Vagina (tissue), 2 donors: Measurements from ENCODE around the gene BEX3. TPM values are rescaled to one million over a fixed set of nuclear protein-coding genes. Genes with fewer than 3 reads are reported as not detected.

Experiments used
- DNase-seq, 2 donors: peaks; one replicate each; pipeline ENCODE4 v3.0.0-alpha.2; 2017; ENCODE audit errors: extremely low spot score in 2 of 2
- H3K27ac ChIP-seq: fragments of 200-600 bp; sonication (generic); one replicate; pipeline ENCODE4 v1.5.1; 2019
- H3K27me3 ChIP-seq: fragments of 200-600 bp; sonication (generic); one replicate; pipeline ENCODE4 v1.5.1; 2019
- H3K36me3 ChIP-seq, 2 donors: fragments of 200-600 bp; sonication (generic); one replicate each; pipeline ENCODE4 v1.5.1; 2017 to 2019
- H3K4me1 ChIP-seq: fragments of 200-600 bp; sonication (generic); one replicate; pipeline ENCODE4 v1.5.1; 2019
- H3K4me3 ChIP-seq, 2 donors: fragments of 200-600 bp; sonication (generic); 1 replicate in 1 of 2; 2 replicates in 1 of 2; pipeline ENCODE4 v1.5.1; 2016 to 2019
- H3K9me3 ChIP-seq: fragments of 200-600 bp; sonication (generic); one replicate; pipeline ENCODE4 v1.5.1; 2019
- POLR2A ChIP-seq, 2 donors: fragments of 450-650 bp; IDR thresholded peaks; one replicate each; pipeline ENCODE4 v1.6.1; 2017; ENCODE audit warnings: antibody characterized with exemption in 2 of 2, mild to moderate bottlenecking in 2 of 2, moderate library complexity in 2 of 2
- POLR2AphosphoS5 ChIP-seq, 2 donors: sonication (generic); formaldehyde crosslinking; IDR thresholded peaks; one replicate each; pipeline ENCODE4 v1.9.0; 2017; ENCODE audit warnings: antibody characterized with exemption in 2 of 2, mild to moderate bottlenecking in 2 of 2, low read depth in 1 of 2; ENCODE audit not compliant: insufficient read depth in 1 of 2
- intact Hi-C: fragments of 100-400 bp; cut with DNase I; formaldehyde crosslinking; loops from one replicate; pipeline ENCODE4 v1.15.1; 2023
- total RNA-seq: library from RNA; depleted of rRNA; stranded (reverse); fragments of >200 nt; gene quantifications from one replicate; pipeline ENCODE4 v1.2.3, GENCODE V29; 2016
- TF ChIP-seq, protein P1 (sequence below), 3 experiments: fragments of 450-650 bp in 2 of 3; fragments of 200-600 bp in 1 of 3; sonication (generic) in 1 of 3; IDR thresholded peaks; one replicate each; pipeline ENCODE4 v1.5.1; 2017 to 2019; ENCODE audit warnings: antibody characterized with exemption in 3 of 3, mild to moderate bottlenecking in 2 of 3, moderate library complexity in 2 of 3

BEX3 gene
- total RNA-seq, 1 donor from 2014 or later: 77.8 TPM

DNA sequence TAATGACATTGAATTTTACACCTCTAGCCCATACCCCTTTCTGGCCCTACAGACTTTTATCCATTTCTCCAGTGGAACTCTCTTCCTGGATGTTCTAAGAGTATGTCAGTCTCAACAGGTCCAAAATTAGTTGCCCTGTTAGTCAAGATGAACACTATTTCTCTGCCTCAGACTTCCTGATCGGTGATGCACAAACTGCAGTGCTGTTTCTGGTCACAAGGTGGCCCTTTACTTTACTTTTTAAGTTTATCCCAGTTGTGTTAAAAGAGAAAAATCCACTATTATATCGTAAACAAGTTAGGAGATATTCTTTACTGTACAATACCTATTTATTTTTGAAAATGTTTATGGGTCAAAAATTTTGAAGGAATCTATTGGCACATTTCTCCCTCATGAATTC, 33.2 kb upstream of the BEX3 start:
- no peak for DNase-seq
- H3K27me3 ChIP-seq: no peaks in the 10 kb centered on the region
- H3K4me3 ChIP-seq: no peak overlapping the region
- no peaks in the 10 kb centered on the region for H3K4me1 ChIP-seq
- H3K27ac ChIP-seq: no peak overlapping the region
- intact Hi-C loops: loop anchor here (10.0 kb wide), 1 partner anchor 122 kb away; no protein-coding TSS in a partner anchor
- TF ChIP-seq POLR2AphosphoS5 (IDR thresholded peaks at IDR 0.05; ENCODE audit: insufficient read depth in 1 of 2, low read depth in 1 of 2): no peak
- TF ChIP-seq, protein P1, sequence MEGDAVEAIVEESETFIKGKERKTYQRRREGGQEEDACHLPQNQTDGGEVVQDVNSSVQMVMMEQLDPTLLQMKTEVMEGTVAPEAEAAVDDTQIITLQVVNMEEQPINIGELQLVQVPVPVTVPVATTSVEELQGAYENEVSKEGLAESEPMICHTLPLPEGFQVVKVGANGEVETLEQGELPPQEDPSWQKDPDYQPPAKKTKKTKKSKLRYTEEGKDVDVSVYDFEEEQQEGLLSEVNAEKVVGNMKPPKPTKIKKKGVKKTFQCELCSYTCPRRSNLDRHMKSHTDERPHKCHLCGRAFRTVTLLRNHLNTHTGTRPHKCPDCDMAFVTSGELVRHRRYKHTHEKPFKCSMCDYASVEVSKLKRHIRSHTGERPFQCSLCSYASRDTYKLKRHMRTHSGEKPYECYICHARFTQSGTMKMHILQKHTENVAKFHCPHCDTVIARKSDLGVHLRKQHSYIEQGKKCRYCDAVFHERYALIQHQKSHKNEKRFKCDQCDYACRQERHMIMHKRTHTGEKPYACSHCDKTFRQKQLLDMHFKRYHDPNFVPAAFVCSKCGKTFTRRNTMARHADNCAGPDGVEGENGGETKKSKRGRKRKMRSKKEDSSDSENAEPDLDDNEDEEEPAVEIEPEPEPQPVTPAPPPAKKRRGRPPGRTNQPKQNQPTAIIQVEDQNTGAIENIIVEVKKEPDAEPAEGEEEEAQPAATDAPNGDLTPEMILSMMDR (IDR thresholded peaks at IDR 0.05): peak; percentile 15 to 42 (median 29)
- H3K36me3 ChIP-seq: no peaks in the 10 kb centered on the region
- H3K9me3 ChIP-seq: no peaks in the 10 kb centered on the region

DNA sequence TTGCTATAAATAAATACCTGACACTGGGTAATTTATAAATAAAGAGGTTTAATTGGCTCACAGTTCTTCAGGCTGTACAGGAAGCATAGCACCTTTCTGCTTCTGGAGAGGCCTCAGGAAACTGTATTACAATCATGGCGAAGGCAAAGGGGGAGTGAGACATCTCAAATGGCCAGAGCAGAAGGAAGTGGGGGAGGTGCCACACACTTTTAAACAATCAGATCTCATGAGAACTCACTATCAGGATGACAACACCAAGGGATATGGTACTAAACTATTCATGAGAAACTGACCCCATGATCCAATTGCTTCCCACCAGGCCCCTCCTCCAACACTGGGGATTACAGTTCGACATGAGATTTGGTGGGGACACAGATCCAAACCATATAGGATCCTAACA, 31.7 kb upstream of the BEX3 start:
- Histone ChIP-seq H3K4me1 (no peaks in the 10 kb centered on the region), H3K27ac (no peak overlapping the region), H3K9me3 (no peaks in the 10 kb centered on the region), H3K27me3 (no peaks in the 10 kb centered on the region), H3K4me3 (no peak overlapping the region), H3K36me3 (no peaks in the 10 kb centered on the region)
- DNase-seq: no peak
- intact Hi-C loops: loop anchor here (10.0 kb wide), 1 partner anchor 120 kb away; no protein-coding TSS in a partner anchor
- TF ChIP-seq, protein P1 (IDR thresholded peaks at IDR 0.05): no peak
- no peak for TF ChIP-seq POLR2A (IDR thresholded peaks at IDR 0.05)
- TF ChIP-seq POLR2AphosphoS5 (IDR thresholded peaks at IDR 0.05; ENCODE audit: insufficient read depth in 1 of 2, low read depth in 1 of 2): no peak

DNA sequence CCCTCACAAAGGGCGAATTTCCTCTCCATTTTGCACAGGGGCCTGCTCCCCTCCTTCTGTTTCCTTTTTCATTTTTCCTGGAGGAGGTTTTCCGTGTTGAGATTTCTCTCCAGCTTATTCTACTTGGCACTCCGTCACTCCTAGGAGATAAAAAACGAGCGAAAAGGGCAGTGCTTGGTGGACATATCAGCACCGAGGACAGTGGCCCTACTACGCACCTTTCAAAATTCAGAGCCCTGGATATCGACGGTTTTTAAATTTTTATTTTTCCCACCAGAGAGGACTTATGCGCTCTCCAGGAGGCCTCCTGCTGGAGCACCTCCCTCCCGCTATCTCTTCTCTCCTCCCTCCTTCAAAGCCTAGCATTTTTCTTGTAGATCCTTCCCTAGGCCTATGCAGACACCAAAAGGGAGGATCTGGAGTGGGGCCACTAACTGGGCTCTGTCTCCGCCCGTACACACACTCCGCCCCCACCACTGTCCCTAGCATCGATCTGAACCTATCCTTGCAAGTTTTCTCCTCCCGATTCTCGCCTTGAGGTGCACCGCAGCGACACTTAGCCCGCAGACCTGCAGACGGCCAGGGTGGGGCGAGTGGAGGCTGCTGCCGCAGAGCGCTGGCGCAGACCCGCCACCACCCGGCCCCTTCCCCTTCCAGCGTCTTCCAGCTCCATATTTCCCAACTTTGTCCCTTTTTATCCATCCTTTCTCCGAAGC, 28.5 kb upstream of the BEX3 start:
- TF ChIP-seq POLR2AphosphoS5 (IDR thresholded peaks at IDR 0.05; ENCODE audit: insufficient read depth in 1 of 2, low read depth in 1 of 2): no peak
- TF ChIP-seq POLR2A (IDR thresholded peaks at IDR 0.05): no peak
- TF ChIP-seq, protein P1 (IDR thresholded peaks at IDR 0.05): no peak

DNA sequence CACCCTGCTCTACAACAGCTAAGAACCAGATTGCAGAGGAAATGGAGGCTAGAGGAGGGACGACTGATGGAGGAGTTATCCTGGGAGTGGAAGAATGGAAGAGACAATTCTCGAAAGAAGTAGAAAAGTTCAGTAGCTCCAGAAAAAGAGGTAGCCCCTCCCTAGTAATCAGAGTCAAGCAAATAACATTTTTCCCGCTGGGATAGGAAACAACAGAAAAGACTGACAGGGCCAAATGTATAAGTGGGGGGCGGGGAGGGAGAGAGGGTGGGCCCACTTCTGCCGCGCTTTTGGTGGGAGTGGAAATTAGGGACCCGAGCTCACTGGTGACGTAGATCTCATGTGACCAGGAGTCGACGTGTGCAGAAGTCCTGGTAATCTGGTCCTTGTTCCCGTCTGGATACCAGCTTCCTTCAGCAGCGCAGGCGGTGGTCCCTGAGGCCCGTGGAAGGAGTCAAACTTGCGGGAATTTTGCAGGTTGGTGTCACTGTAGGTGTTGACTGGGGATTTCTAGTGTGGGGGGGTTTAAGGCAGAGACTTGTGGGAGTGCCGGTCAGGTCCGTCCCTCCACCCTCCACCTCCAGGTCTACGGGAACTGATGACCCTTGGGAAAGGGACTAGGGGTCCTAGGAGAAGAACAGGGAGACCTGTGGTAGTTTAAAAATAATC, 20.1 kb upstream of the BEX3 start, which contains the start of gene TCEAL9:
Gene TCEAL9 (plus strand): TSS at position 377 of the 669 bp plus-strand sequence. CDS start 1,179 bp downstream, outside the sequence.
- no peak for DNase-seq
- intact Hi-C loops: no loop called here

More for the DNA sequence above, 28.5 kb upstream of the BEX3 start:
- intact Hi-C loops: loop anchor here (10.0 kb wide), 1 partner anchor 117 kb away; no protein-coding TSS in a partner anchor
- no peak overlapping the region for H3K27ac ChIP-seq
- H3K36me3 ChIP-seq: no peaks in the 10 kb centered on the region
- DNase-seq: no peak
- H3K4me1 ChIP-seq: no peaks in the 10 kb centered on the region
- H3K9me3 ChIP-seq: no peaks in the 10 kb centered on the region
- H3K27me3 ChIP-seq: no peaks in the 10 kb centered on the region
- no peak overlapping the region for H3K4me3 ChIP-seq

More for the DNA sequence above, 20.1 kb upstream of the BEX3 start, which contains the start of gene TCEAL9:
- Histone ChIP-seq H3K36me3 (no peaks in the 10 kb centered on the region), H3K9me3 (no peaks in the 10 kb centered on the region), H3K27me3 (no peaks in the 10 kb centered on the region), H3K4me1 (peaks cover 9% of the 10 kb centered on the region), H3K4me3 (peak within 1 kb of the TSS; percentile 51 to 61), H3K27ac (peak within 1 kb of the TSS; percentile 93)
- peak in 1 of 2 donors; percentile 83 for TF ChIP-seq POLR2A (IDR thresholded peaks at IDR 0.05)
- peak in 1 of 2 donors; percentile 90 for TF ChIP-seq POLR2AphosphoS5 (IDR thresholded peaks at IDR 0.05; ENCODE audit: insufficient read depth in 1 of 2, low read depth in 1 of 2)
- TF ChIP-seq, protein P1 (IDR thresholded peaks at IDR 0.05): no peak
